Limb (tissue), 2 donors: Measurements from ENCODE around the gene SHQ1.
"Not testable (repeated sequence)": the region's sequence is repeated elsewhere in the genome, so short reads cannot be mapped to it uniquely, and the experiment has no call there.

ENCODE experiments used
- DNase-seq, 2 donors: peaks; one replicate each; pipeline ENCODE4 v3.0.0-alpha.2; 2016; ENCODE audit errors: extremely low spot score in 2 of 2

Gene SHQ1

DNA sequence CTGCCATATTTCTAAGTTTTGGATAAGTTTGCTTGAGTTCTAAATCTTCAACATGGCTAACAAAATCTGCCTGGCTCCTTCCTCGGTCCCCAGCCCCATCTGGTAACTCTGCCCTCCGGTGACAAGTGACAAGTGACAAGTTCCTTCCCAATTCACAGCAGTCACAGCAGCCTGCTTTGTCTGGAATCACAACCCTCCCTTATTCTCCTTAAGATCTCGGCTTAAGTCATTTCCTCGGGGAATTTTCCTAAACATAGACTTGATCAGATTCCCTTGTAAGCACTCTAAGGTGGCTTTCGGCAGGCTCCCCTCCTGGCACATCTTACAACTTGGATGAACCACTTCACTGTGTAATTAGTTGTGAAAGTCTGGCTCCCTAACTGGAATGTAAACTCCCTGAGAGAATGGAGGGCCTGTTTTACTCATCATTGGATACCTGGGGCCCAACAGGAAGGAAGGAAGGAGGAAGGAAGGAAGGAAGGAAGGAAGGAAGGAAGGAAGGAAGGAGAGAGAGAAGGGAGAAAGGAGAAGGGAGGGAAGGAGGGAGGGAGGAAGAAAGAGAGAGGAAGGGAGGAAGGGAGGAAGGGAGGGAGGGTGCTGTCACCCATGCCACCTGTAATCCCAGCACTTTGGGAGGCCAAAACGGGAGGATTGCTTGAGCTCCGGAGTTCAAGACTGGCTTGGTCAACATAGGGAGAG, 126.4 kb downstream of the SHQ1 start:
- DNase-seq = no peak

GRCh38 chr3:72720566-72720965, 127.7 kb downstream of the SHQ1 start:
- DNase-seq = no peak

GRCh38 chr3:72719137-72719536, 129.1 kb downstream of the SHQ1 start:
- no peak for DNase-seq

DNA sequence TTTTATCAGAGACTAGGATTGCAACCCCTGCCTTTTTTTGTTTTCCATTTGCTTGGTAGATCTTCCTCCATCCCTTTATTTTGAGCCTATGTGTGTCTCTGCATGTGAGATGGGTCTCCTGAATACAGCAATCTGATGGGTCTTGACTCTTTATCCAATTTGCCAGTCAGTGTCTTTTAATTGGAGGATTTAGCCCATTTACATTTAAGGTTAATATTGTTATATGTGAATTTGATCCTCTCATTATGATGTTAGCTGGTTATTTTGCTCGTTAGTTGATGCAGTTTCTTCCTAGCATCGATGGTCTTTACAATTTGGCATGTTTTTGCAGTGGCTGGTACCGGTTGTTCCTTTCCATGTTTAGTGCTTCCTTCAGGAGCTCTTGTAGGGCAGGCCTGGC, 134.1 kb downstream of the SHQ1 start:
- not testable (repeated sequence) for DNase-seq

- DNase-seq = not testable (repeated sequence)
Observed at GRCh38 chr3:72710471-72710870, 137.8 kb downstream of the SHQ1 start.

DNA sequence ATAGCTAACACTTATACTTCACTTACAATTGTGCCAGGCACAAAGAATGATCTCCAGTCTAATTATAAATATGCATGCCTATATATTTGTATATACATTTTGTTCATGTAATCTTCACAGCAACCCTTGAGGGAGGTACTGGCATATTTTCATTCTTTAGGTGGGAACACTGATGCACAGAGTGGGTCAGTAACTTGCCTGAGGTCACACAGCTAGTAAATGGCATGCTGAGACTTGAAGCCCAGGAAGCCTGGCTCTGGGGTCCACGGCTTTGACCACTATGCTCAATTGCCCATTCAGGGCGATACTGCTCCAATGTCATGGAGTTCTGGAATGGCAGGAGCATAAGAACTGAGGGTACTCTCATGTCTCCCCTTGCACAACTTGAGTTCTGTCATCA, 139.8 kb downstream of the SHQ1 start:
- no peak for DNase-seq

DNA sequence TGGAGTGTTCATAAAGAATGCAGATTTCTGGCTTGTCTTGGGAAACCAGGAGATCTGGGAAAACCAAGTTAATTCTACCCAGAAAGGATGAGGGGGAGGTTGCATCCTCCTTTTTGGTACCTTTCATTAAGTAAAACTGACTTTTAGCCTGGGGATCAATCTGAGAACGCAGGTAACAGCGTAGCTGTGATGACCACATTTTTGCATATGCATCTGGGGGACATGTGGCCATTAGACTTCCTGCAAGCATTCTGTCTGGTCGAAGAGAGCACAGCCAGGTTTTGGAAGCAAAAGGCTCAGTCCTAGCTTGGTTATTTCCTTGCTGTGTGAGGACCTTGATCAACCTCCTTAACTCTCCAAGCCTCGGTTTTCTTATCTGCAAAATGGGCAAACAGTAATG, 145.2 kb downstream of the SHQ1 start:
- no peak for DNase-seq

GRCh38 chr3:72702390-72702789, 145.9 kb downstream of the SHQ1 start:
- DNase-seq = no peak

GRCh38 chr3:72700106-72700505, 148.1 kb downstream of the SHQ1 start:
- DNase-seq = no peak

DNA sequence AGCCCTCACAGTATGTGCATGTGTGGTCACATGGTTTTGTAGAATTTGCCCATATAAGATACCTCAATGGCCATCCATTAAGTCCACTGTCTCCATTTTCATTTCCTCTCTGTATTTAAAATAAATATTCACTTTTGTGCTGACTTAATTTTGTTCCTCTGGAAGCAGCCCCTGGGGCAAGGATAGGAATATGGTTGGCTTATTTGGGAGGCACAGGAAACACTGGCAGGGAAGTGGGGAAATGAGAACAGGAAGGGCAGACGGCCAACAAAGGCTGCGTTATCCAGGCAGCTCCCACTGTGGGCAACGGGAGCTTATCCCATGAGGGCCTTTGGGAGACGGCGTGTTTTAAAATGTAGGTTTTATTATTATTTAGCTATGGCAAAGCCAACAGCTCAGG, 148.6 kb downstream of the SHQ1 start:
- DNase-seq = no peak
